Activated CD8-positive, alpha-beta memory T cell treated with anti-CD3 and anti-CD28 coated beads for 36 hours (primary cell): Measurements from ENCODE around the gene TCF15. TPM values are rescaled to one million over a fixed set of nuclear protein-coding genes. Genes with fewer than 3 reads are reported as not detected.
"Not testable (repeated sequence)": the region's sequence is repeated elsewhere in the genome, so short reads cannot be mapped to it uniquely, and the experiment has no call there.

ENCODE experiments used
- CTCF ChIA-PET: fragments of 350-600 bp; sonication (Branson Sonifier 250); formaldehyde crosslinking; loops from one replicate; lab custom pipeline; 2021; ENCODE audit warnings: antibody characterized with exemption; lab: Charles Lee
- POLR2A ChIA-PET: fragments of 350-600 bp; sonication (Branson Sonifier 250); formaldehyde crosslinking; loops from one replicate; lab custom pipeline; 2021; ENCODE audit warnings: antibody characterized with exemption; lab: Charles Lee
- total RNA-seq, 2 experiments: library from RNA; stranded (reverse); gene quantifications; one replicate each; pipeline ENCODE4 v1.2.3, GENCODE V29; 2021

TCF15 gene
- total RNA-seq, 2 experiments from 2014 or later: not detected

DNA sequence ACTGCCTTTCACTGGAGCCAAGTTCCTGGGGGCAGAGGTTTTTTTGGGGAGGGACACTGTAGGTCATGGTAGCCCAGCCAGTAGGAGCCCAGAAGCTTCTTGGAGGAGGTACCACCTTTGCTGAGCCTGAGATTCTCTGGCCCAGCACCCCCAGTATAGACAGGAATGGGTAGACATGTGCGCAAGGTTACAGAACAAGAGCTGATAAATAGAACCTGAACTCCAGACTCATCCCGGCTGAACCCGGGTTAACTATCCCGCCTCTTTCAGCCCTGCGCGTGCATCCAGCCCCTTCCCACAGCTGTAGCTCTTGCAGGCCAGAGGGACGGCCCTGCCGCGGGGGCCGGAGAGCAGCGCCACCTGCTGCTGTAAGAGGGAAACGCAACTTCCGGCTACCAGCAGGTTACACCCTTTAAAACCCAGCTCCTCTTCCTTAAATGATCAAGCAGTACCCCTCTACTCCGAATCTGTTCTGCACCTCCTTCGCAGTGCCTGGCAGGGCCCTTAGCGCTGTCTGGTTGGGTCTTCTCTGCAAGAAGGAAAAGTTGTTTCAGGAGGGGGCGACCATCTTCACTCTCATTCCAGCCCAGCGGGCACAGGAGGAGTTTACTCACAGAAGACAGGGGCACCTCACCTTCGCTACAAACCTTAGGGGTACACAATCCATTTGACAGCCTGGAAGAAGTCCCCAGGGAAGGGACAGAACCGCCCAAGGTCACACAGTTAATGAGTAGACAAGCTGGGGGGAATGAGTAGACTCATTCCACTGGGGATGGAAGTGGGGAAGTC lies 35.4 kb upstream of the TCF15 start:
- ChIA-PET POLR2A (no interaction called here), CTCF (interaction anchor here (0.6 to 2.0 kb wide), 20 partner anchors 9 to 134 kb away, joined by 3 to 10 read pairs (median 5); partner anchors contain the start of genes CSNK2A1 and TCF15)

DNA sequence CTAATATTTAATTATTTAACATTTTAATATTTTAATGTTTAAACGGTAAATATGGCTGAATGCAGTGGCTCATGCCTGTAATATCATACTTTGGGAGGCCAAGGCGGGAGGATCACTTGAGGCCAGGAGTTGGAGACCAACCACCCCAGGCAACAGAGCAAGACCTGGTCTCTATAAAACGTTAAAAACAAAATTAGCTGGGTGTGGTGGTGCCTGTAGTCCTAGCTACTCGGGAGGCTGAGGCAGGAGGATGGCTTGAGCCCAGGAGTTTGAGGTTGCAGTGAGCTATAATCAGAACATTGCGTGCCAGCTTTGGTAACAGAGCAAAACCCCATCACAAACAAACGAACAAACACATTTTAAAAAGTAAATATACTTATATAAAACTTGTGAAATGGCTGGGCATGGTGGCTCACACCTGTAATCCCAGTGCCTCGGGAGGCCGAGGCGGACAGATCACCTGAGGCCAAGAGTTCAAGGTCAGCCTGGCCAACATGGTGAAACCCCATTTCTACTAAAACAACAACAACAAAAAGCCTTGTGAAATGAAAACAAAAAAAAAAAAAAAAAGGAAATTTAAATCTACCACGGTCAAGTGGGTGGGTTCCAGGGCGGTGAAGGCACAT lies 34.7 kb upstream of the TCF15 start:
- ChIA-PET POLR2A (no interaction called here), CTCF (interaction anchor here (0.7 to 2.0 kb wide), 18 partner anchors 9 to 108 kb away, joined by 3 to 10 read pairs (median 5); partner anchors contain the start of gene TCF15)

DNA sequence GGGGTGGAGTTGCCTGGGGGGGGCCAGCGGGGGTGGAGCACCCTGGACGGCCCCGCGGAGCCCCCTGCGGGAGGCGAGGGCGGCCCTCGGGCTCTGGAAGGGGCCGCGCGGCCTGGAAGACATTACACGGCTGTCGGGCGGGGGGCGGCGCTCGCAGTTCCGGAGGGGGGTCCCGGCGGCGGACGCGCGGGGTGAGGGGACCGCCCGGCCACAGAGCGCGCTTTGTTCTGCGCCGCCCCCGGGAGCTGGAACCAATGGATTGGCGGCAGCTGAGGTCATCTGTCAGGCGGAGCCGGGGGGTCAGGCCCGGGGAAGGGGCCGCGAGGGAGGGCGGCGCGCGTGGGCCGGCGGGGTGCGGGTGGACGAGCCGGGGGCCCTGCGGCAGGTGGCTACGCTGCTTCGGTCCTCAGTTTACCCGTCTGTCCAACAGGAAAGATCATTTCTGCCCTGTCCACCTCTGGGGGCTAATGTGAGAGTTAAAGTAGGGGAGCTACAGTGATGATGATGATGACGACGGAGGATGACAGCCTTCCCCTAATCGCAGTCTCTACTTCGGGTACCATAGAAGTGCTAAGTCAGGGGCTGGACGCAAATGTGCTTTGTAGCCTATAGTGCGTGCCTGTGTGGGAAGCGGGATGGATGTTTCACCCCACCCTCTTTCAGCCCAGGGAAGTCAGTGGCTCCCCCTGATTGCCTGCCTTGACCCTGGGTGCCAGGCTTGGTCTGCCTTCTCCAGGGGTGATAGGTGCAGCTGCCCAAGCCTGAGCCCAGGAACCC lies 32.5 kb upstream of the TCF15 start:
- POLR2A ChIA-PET: no interaction called here
- CTCF ChIA-PET: interaction anchor here (1.0 kb wide), 1 partner anchor 80 kb away, joined by 3 read pairs; no protein-coding TSS in a partner anchor

DNA sequence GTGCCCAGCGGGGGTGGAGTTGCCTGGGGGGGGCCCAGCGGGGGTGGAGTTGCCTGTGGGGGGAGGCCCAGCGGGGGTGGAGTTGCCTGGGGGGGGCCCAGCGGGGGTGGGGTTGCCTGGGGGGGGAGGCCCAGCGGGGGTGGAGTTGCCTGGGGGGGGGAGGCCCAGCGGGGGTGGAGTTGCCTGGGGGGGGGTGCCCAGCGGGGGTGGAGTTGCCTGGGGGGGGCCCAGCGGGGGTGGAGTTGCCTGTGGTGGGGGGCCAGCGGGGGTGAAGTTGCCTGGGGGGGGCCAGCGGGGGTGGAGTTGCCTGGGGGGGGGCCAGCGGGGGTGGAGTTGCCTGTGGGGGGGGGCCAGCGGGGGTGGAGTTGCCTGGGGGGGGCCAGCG lies 31.9 kb upstream of the TCF15 start:
- POLR2A ChIA-PET: not testable (repeated sequence)
- CTCF ChIA-PET: interaction anchor here (1.0 kb wide), 1 partner anchor 80 kb away, joined by 3 read pairs; no protein-coding TSS in a partner anchor

DNA sequence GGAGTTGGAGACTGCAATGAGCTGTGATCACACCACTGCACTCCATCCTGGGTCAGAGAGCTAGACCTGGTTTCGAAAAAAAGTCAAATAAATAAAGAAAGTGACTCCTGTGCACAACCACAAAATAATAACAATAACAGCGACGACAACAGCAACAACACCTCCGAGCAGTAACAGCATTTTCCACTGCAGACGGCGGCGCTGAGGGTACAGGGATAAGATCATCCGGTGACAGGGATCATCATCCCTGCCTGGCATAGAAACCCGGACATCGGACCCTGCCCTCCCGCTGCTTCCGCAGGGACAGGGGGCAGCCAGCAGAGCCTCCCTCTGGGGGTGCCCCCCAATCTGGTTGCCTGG lies 31.4 kb upstream of the TCF15 start:
- CTCF ChIA-PET: no interaction called here
- POLR2A ChIA-PET: no interaction called here

DNA sequence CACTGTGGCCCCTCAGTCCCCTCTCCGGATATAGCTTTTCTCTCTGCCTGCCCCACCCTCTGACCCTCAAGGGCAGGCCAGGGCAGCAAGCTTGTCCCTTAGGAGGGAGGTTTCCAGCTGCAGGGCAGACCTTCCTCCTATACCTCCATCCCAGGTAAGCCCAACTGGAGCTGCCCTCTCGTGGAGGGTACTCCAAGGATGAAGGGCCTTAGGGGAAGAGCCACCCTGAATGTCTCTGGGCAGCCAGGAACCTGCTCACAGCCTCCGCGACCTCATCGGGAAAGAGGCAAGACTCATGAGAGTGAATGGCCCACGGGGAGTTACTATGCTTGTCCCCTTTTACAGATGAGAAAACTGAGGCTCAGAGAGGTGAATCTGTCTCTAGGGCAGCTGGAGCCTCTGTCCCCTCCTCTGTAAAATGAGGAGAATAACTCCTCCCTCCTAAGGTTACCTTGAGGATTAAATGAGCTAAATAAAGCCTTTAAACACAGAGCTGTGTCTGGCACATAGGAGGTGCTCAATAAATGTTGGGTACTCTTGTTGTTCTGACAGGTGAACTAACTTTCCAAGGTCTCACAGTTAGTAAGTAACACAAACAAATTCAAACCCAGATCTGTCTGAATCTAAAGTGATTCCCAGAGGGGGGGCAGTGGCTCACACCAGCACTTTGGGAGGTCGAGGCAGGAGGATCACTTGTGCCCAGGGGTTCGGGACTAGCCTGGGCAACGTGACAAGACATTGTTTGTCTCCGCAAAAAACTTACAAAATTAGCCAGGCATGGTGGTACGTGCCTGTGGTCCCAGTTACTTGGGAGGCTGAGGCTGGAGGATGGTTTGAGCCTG lies 30.8 kb upstream of the TCF15 start:
- POLR2A ChIA-PET: no interaction called here

DNA sequence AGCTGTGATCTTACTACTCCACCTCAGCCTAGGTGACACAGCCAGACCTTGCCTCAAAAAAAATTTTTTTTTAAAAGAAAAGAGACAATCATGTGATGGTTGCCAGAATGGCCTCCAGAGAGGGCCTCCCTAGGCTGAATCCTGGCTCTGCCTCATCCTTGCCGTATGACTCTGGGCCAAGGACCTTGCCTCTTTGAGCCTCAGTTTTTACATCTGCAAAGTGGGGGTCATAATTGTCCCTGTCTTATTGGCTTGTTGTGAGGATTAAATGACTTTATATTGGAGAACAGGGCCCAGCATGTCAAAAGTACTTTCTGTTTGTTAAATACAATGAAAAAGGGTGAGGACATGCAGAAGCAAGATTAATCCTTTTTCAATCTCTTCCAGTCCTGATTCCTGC lies 28.5 kb upstream of the TCF15 start:
- ChIA-PET POLR2A (no interaction called here), CTCF (no interaction called here)

More for the DNA sequence above, 30.8 kb upstream of the TCF15 start:
- CTCF ChIA-PET: no interaction called here

DNA sequence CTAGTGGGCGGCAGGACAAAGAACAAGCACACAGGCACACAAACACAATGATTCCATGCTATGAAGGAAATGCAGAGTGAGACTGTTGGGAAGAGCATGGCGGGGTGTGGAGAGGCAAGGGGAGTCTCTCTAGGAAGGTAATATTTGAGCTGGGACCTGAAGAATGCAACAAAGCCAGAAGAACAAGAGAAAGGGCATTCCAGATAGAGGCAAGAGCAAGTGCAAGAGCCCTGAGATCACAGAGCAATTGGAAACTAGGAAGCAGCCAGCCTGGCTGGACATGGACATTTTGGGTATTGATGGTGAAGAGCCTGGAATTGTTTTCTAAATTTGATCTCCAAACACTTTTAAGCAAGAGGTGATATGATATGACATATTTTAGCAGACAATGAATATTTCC lies 27.4 kb upstream of the TCF15 start:
- ChIA-PET POLR2A (no interaction called here), CTCF (no interaction called here)

DNA sequence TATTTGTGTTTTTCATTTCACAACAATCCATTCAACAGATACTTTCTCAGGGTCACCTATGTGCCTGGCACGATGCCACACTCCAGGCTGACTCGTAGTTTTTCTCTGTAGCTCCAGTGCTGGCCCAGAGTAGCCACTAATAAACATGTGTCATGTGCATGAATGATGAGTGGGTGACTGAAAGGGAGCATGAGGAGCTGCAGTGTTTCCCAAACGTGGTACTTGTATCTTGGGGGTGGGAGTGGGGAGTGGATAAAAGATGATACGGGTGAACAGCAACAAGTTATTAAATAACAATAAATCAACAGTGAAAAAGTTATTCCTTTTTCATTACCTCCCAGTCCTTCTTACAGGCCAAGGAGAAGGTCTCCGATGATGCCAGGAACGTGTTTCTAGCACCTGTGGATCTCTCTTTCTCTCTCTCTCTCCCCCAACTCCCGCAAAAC lies 25.8 kb upstream of the TCF15 start:
- POLR2A ChIA-PET: no interaction called here
- CTCF ChIA-PET: interaction anchor here (0.8 kb wide), 1 partner anchor 10 kb away, joined by 4 read pairs; no protein-coding TSS in a partner anchor

DNA sequence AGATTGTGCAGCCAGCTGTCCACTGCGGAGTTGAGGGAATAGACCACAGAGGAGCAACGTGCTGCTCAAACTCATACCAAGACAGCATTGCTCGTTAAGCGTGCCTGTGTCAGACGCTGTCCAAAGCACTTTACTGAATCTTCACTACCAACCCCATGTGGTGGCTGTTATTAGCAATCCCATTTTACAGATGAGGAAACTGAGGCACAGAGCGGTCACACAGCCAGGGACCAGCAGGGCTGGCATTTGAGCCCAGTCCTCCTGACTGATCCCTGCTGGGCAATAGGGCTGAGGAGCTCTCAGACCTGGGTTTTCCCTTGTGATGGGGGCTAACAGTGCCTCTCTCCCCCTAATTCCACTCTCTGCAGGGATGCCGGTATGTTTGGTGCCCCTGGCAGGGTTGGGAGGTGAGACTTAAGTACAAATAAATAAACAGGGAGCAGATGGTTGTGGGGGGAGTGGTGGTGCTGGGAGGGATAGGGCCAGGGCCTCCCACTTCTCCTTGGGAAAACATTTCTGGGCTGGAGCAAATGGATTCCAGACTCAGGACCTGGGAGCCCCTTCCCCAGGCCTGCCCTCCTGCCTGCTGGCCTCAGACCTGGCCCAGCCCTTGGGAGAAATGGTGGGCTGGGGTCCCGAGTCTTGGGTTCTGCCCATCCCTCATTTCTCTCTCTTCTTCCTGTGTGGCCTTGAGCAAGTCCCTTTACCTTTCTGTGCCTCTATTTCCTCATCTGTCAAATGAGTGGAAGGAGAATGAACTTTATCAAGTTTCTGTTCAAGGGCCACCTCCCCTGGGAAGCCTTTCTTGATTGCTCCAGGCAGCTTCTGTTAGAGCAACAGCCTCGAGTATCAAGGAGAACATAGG lies 25.2 kb upstream of the TCF15 start:
- CTCF ChIA-PET: interaction anchor here (0.8 kb wide), 1 partner anchor 10 kb away, joined by 4 read pairs; no protein-coding TSS in a partner anchor
- POLR2A ChIA-PET: no interaction called here

DNA sequence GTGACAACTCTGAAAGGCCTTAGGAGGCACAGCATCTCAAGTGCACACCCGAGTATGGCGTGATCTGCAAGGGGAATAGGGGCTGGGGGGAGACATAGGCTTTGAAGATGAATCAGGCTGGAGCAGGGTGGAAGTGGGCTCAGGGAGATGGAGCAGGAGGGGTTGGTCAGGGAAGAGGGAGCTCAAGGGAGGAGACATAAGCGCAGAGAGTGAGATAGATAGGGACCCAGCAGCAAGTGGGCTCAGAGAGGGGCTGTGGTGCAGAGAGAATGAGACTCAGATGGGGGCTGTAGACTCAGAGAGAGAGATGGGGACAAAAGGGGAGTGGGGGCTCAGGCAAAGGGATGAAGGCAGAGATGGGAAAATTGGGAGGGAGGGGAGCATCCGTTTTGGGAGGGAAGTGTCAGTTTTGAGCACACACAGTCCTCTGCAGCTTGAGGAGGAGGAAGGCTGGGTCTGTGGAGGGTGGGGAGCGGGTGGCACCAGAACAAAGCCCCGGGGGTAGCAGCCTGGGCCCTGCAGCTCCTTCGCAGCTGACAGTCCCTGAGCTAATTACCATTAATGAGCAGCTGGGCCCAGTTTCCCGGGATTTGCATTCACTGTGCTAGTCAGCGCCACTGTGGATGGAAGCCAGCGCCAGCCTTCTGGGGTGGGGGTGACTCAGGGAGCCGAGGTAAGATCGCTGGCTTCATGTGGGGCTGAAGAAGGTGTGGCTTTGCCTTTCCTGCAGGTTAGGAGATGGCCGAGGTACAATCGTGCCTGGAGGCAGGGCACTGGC lies 24.2 kb upstream of the TCF15 start:
- CTCF ChIA-PET: no interaction called here
- POLR2A ChIA-PET: no interaction called here

DNA sequence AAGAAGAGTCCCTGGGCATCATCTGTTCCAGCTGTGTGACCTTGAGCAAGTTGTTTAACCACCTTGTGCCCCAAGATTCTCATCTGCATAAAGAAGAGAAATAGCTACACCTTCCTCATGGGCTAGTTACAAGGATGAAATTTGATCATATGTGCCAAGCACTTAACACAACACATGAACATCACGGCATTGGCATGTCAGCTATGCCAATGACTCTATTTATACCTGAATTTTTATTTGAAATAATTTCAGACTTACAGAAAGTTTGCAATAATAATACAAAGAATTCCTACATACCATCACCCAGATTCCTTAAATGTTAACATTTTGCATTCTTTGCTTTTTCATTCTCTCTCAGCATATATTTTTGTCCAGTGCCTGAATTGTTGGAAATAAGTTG lies 21.0 kb upstream of the TCF15 start:
- ChIA-PET POLR2A (no interaction called here), CTCF (no interaction called here)

DNA sequence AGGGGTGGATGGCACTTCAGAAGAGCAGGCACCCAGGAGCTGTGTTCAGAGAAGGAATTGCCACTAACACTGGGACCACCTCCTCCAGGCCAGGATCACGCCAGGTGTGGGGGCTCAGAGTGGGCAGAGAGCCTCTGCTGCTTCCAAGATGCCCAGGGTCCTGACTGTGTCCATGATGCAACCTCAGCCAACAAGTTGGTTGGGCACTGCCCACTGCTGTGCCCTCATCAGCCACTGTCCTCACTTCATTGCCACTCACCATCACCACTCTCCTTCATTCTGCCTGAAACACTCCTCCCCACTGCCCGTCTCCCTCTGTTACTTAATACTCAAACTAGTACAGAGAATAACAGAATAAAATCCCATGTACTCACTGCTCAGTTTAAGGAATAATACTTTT lies 16.5 kb upstream of the TCF15 start:
- ChIA-PET POLR2A (no interaction called here), CTCF (no interaction called here)

DNA sequence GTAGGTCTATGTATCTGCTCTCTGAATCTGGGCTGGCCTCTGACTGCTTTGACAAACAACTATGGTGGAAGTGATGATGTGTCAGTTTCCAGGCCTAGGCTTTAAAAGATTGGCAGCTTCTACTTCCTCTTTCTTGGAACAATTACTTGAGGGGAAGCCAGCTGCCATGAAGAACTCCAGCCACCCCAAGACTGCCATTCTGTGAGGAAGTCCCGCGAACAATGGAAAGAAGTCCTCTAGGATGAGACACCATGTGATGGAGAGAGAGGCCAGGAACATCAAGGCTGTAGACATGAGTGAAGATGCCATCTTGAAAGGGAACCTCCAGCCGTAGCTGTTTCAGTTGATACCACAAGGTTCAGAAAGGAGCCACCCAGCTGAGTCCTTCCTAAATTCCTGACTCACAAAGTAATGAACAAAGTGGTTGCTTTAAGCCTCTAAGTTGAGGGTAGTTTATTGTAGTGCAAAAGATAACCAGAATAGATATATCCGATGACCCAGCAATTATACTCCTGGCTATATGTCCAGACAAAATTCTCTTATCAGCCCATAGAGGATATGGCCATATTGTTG lies 15.3 kb upstream of the TCF15 start:
- POLR2A ChIA-PET: no interaction called here
- CTCF ChIA-PET: no interaction called here

DNA sequence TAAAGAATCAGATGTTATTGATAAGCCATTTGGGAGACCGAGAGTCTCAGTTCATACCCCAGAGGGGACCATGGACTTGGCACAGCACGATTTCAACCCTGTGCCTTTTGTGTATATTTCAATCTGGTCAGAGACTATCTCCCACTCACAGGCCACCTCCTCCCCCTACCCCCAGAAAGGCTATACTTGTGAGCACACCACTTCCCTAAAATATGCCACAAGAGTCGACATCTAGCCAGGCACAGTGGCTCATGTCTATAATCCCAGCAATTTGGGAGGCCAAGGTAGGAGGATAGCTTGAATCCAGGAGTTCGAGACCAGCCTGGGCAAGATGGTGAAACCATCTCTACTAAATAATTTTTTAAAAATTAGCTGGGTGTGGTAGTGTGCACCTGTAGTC lies 13.6 kb upstream of the TCF15 start:
- ChIA-PET POLR2A (no interaction called here), CTCF (interaction anchor here (0.7 kb wide), 1 partner anchor 10 kb away, joined by 3 read pairs; no protein-coding TSS in a partner anchor)

DNA sequence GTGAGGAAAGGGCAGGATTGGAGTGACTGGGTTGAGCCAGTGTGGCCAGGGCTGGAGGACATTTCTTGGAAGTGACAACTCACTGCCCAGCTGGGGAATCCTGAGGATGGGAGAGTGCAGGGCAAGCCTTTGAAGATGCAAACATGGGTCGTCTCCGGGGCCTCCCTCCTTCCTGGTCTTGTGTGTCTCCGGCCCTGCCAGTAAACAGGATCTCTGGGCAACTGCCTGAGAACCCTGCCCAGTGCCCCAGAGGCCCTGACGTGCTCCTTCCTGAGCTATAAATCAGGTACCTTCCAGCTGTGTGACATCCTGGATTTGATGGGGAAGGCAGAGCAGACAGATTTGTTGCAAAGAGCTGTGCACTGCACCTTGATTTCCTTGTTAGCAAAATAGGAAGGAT lies 12.9 kb upstream of the TCF15 start:
- CTCF ChIA-PET: no interaction called here
- POLR2A ChIA-PET: no interaction called here

DNA sequence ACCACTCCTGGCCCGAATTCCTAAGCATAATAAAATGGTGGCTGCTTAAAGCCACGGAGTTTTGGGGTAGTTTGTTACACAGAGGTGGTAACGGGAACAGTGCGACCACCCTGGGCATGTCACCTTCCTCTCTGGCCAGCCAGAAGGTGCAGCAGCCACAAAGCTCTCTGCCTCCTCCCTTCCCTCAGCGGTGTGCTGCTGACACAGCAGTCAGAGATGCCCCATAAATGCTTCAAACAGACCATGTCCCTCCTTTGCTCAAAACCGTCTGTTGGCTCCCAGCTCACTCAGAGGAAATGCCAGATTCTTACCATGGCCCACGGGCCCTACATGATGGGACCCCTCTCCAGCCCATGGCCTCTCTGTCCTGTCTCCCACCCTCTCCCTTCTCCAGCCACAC lies 12.1 kb upstream of the TCF15 start:
- POLR2A ChIA-PET: no interaction called here
- CTCF ChIA-PET: no interaction called here
